Measurements from ENCODE around the gene TBX4. TPM values are rescaled to one million over a fixed set of nuclear protein-coding genes. Genes with fewer than 3 reads are reported as not detected.

TBX4 gene
- total and polyA plus RNA-seq, 2 of the 13 experiments (the other 11 are each of a cell fraction or from before 2014, with no cell fraction given) = 0.11 to 1.1 TPM

DNA sequence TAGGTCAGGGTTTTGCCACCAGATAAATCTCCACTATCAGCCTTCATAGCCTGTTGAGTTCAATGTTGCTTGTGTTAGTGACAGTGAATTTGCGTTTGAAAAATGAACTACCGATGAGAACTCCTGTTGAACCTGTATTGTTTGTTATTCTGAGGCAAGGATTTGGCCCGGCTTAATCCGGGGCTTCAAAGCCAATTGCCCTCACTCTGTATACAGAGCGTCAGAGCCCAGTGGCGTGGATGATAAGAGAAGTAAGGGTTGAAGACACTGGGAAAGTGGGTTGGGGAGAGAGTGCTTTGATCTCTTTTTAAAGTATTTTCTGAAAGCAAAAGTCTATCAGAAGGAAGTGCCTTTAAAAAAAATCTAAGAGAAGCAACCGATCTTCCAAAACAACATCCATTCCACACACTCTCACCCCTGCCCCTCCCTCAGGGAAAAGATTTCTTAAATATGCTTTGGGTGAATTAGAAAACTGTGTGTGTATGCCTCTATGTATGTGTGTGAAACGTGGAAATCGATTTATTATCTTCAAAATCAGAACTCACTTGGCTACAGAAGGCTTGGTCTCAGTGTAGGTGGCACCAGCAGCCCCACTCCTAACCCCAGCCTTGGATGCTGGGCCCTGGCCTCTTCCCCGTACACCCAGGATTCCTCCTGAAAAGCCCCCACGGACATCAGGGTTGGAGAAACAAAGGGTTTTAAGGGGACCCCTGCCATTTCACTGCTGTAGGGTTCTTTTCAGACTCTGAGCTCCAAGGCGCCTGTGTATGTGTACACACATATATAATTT lies 8.8 kb downstream of the TBX4 start (continued):
- TF ChIP-seq, protein P1, sequence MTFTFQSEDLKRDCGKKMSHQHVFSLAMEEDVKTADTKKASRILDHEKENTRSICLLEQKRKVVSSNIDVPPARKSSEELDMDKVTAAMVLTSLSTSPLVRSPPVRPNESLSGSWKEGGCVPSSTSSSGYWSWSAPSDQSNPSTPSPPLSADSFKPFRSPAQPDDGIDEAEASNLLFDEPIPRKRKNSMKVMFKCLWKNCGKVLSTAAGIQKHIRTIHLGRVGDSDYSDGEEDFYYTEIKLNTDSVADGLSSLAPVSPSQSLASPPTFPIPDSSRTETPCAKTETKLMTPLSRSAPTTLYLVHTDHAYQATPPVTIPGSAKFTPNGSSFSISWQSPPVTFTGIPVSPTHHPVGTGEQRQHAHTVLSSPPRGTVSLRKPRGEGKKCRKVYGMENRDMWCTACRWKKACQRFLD (CRISPR knock-in tag; IDR thresholded peaks at IDR 0.05; ENCODE audit: borderline replicate concordance) = no peak
- TF ChIP-seq TCF12 (IDR thresholded peaks at IDR 0.05) (no peak), TCF12 (CRISPR knock-in tag; IDR thresholded peaks at IDR 0.05) (no peak), ZNF317 (CRISPR knock-in tag; IDR thresholded peaks at IDR 0.05) (no peak), ZC3H4 (CRISPR knock-in tag; IDR thresholded peaks at IDR 0.05; ENCODE audit: borderline replicate concordance) (no peak), ZFP36L1 (CRISPR knock-in tag; IDR thresholded peaks at IDR 0.05) (no peak), TBP (CRISPR knock-in tag; IDR thresholded peaks at IDR 0.05) (no peak), ZSCAN30 (CRISPR knock-in tag; IDR thresholded peaks at IDR 0.05) (no peak), ATF1 (CRISPR knock-in tag; IDR thresholded peaks at IDR 0.05) (peak; percentile 69), PHF21A (CRISPR knock-in tag; IDR thresholded peaks at IDR 0.05) (peak; percentile 82), ZNF670 (CRISPR knock-in tag; IDR thresholded peaks at IDR 0.05; ENCODE audit: borderline replicate concordance) (no peak), ZNF543 (CRISPR knock-in tag; IDR thresholded peaks at IDR 0.05) (no peak), ZNF253 (CRISPR knock-in tag; IDR thresholded peaks at IDR 0.05; ENCODE audit: borderline replicate concordance) (no peak), CBFB (CRISPR knock-in tag; IDR thresholded peaks at IDR 0.05) (0 out of 2 replicates have a peak, but pooled peaks have one; percentile 70), ZNF235 (CRISPR knock-in tag; IDR thresholded peaks at IDR 0.05; ENCODE audit: borderline replicate concordance) (no peak), DR1 (CRISPR knock-in tag; IDR thresholded peaks at IDR 0.05) (no peak), CCDC6 (CRISPR knock-in tag; IDR thresholded peaks at IDR 0.05) (no peak), ZNF766 (CRISPR knock-in tag; IDR thresholded peaks at IDR 0.05; ENCODE audit: borderline replicate concordance) (no peak), ZNF761 (CRISPR knock-in tag; conservative IDR thresholded peaks at IDR 0.05) (peak; percentile 66; the same call in 1 of the 2 replicates), MAZ (IDR thresholded peaks at IDR 0.05; ENCODE audit: borderline replicate concordance, low read depth, low read length) (no peak), MAZ (CRISPR knock-in tag; IDR thresholded peaks at IDR 0.05; ENCODE audit: low read depth) (no peak), SRSF9 (IDR thresholded peaks at IDR 0.05; ENCODE audit: borderline replicate concordance, insufficient read depth, low read depth, low read length, poor library complexity, severe bottlenecking) (no peak), CREB1 (IDR thresholded peaks at IDR 0.05) (peak; percentile 15; the same call in 1 of the 2 replicates), CREB1 (CRISPR knock-in tag; IDR thresholded peaks at IDR 0.05) (peak; percentile 66; the same call in 1 of the 2 replicates), NRL (CRISPR knock-in tag; IDR thresholded peaks at IDR 0.05; ENCODE audit: borderline replicate concordance) (no peak), KLF16 (CRISPR knock-in tag; IDR thresholded peaks at IDR 0.05) (peak in 1 of 2 experiments; percentile 60; a peak in 1 of 4 replicates)
- TF ChIP-seq, protein P2, sequence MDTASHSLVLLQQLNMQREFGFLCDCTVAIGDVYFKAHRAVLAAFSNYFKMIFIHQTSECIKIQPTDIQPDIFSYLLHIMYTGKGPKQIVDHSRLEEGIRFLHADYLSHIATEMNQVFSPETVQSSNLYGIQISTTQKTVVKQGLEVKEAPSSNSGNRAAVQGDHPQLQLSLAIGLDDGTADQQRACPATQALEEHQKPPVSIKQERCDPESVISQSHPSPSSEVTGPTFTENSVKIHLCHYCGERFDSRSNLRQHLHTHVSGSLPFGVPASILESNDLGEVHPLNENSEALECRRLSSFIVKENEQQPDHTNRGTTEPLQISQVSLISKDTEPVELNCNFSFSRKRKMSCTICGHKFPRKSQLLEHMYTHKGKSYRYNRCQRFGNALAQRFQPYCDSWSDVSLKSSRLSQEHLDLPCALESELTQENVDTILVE (CRISPR knock-in tag; IDR thresholded peaks at IDR 0.05) = peak; percentile 61
- TF ChIP-seq, protein P3, sequence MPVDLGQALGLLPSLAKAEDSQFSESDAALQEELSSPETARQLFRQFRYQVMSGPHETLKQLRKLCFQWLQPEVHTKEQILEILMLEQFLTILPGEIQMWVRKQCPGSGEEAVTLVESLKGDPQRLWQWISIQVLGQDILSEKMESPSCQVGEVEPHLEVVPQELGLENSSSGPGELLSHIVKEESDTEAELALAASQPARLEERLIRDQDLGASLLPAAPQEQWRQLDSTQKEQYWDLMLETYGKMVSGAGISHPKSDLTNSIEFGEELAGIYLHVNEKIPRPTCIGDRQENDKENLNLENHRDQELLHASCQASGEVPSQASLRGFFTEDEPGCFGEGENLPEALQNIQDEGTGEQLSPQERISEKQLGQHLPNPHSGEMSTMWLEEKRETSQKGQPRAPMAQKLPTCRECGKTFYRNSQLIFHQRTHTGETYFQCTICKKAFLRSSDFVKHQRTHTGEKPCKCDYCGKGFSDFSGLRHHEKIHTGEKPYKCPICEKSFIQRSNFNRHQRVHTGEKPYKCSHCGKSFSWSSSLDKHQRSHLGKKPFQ (CRISPR knock-in tag; IDR thresholded peaks at IDR 0.05; ENCODE audit: insufficient replicate concordance) = no peak

Data from HepG2 (cell line).